Hematopoietic multipotent progenitor cell (in vitro differentiated cells): ENCODE measurements around the gene INTS3. TPM values are rescaled to one million over a fixed set of nuclear protein-coding genes. Genes with fewer than 3 reads are reported as not detected.

Experiments
- small RNA-seq: library from RNA; depleted of rRNA; stranded (forward); fragments of <200 nt; gene quantifications from one replicate; pipeline ENCODE3, GENCODE V24; 2012
- total RNA-seq: library from RNA; depleted of rRNA; stranded (reverse); fragments of >200 nt; gene quantifications from one replicate; pipeline ENCODE4 v1.2.3, GENCODE V29; 2012

Gene INTS3
- total RNA-seq, 1 donor = 57.4 TPM

Small RNA genes within 50 kb of the gene (small RNA-seq; reads per million reads assigned to genes)
- gene MIR8083 = not detected
- not detected for gene RF00019
- gene RN7SL372P = not detected

Other genes starting within 250 kb of the INTS3 start
- gene S100A6, start 192.1 kb upstream of the INTS3 start, total RNA-seq = 177 TPM
- gene S100A5, start 187.1 kb upstream of the INTS3 start, total RNA-seq = 0.27 TPM
- 183 TPM for gene S100A4, start 182.2 kb upstream of the INTS3 start, total RNA-seq
- gene S100A3, start 178.8 kb upstream of the INTS3 start, total RNA-seq = not detected
- gene S100A2, start 162.2 kb upstream of the INTS3 start, total RNA-seq = 0.27 TPM
- gene S100A16, start 114.9 kb upstream of the INTS3 start, total RNA-seq = 1.1 TPM
- gene S100A14, start 111.7 kb upstream of the INTS3 start, total RNA-seq = not detected
- 2.7 TPM for gene S100A13, start 100.5 kb upstream of the INTS3 start, total RNA-seq
- gene S100A1, start 99.6 kb upstream of the INTS3 start, total RNA-seq = 0.54 TPM
- 53.1 TPM for gene CHTOP, start 94.0 kb upstream of the INTS3 start, total RNA-seq
- 46.0 TPM for gene SNAPIN, start 69.3 kb upstream of the INTS3 start, total RNA-seq
- 225 TPM for gene ILF2, start 57.1 kb upstream of the INTS3 start, total RNA-seq
- gene NPR1, start 49.4 kb upstream of the INTS3 start, total RNA-seq = 0.27 TPM
- 12.7 TPM for gene SLC27A3, start 47.4 kb downstream of the INTS3 start, total RNA-seq
- 33.7 TPM for gene GATAD2B, start 194.9 kb downstream of the INTS3 start, total RNA-seq
- 58.2 TPM for gene DENND4B, start 218.7 kb downstream of the INTS3 start, total RNA-seq
- gene CRTC2, start 230.6 kb downstream of the INTS3 start, total RNA-seq = 15.3 TPM
- gene SLC39A1, start 235.5 kb downstream of the INTS3 start, total RNA-seq = 64.6 TPM
- gene CREB3L4, start 239.9 kb downstream of the INTS3 start, total RNA-seq = 61.9 TPM
- gene JTB, start 249.6 kb downstream of the INTS3 start, total RNA-seq = 106 TPM